Vagina (tissue), 2 donors: Measurements from ENCODE around the gene CRYZ. TPM values are rescaled to one million over a fixed set of nuclear protein-coding genes. Genes with fewer than 3 reads are reported as not detected.
"Not testable (repeated sequence)": the region's sequence is repeated elsewhere in the genome, so short reads cannot be mapped to it uniquely, and the experiment has no call there.

ENCODE experiments used
- DNase-seq, 2 donors: peaks; one replicate each; pipeline ENCODE4 v3.0.0-alpha.2; 2017; ENCODE audit errors: extremely low spot score in 2 of 2
- H3K27ac ChIP-seq: fragments of 200-600 bp; sonication (generic); one replicate; pipeline ENCODE4 v1.5.1; 2019
- H3K27me3 ChIP-seq: fragments of 200-600 bp; sonication (generic); one replicate; pipeline ENCODE4 v1.5.1; 2019
- H3K36me3 ChIP-seq, 2 donors: fragments of 200-600 bp; sonication (generic); one replicate each; pipeline ENCODE4 v1.5.1; 2017 to 2019
- H3K4me1 ChIP-seq: fragments of 200-600 bp; sonication (generic); one replicate; pipeline ENCODE4 v1.5.1; 2019
- H3K4me3 ChIP-seq, 2 donors: fragments of 200-600 bp; sonication (generic); 1 replicate in 1 of 2; 2 replicates in 1 of 2; pipeline ENCODE4 v1.5.1; 2016 to 2019
- H3K9me3 ChIP-seq: fragments of 200-600 bp; sonication (generic); one replicate; pipeline ENCODE4 v1.5.1; 2019
- CTCF ChIP-seq, 3 experiments: fragments of 450-650 bp in 2 of 3; fragments of 200-600 bp in 1 of 3; sonication (generic) in 1 of 3; IDR thresholded peaks; one replicate each; pipeline ENCODE4 v1.5.1; 2017 to 2019; ENCODE audit warnings: antibody characterized with exemption in 3 of 3, mild to moderate bottlenecking in 2 of 3, moderate library complexity in 2 of 3
- POLR2A ChIP-seq, 2 donors: fragments of 450-650 bp; IDR thresholded peaks; one replicate each; pipeline ENCODE4 v1.6.1; 2017; ENCODE audit warnings: antibody characterized with exemption in 2 of 2, mild to moderate bottlenecking in 2 of 2, moderate library complexity in 2 of 2
- POLR2AphosphoS5 ChIP-seq, 2 donors: sonication (generic); formaldehyde crosslinking; IDR thresholded peaks; one replicate each; pipeline ENCODE4 v1.9.0; 2017; ENCODE audit warnings: antibody characterized with exemption in 2 of 2, mild to moderate bottlenecking in 2 of 2, low read depth in 1 of 2; ENCODE audit not compliant: insufficient read depth in 1 of 2
- intact Hi-C: fragments of 100-400 bp; cut with DNase I; formaldehyde crosslinking; loops from one replicate; pipeline ENCODE4 v1.15.1; 2023
- total RNA-seq: library from RNA; depleted of rRNA; stranded (reverse); fragments of >200 nt; gene quantifications from one replicate; pipeline ENCODE4 v1.2.3, GENCODE V29; 2016

Gene CRYZ
- total RNA-seq, 1 donor from 2014 or later: 32.7 TPM

GRCh38 chr1:74737333-74737732 lies 4.5 kb upstream of the CRYZ start:
- no peak for TF ChIP-seq POLR2A (IDR thresholded peaks at IDR 0.05)
- TF ChIP-seq POLR2AphosphoS5 (IDR thresholded peaks at IDR 0.05; ENCODE audit: insufficient read depth in 1 of 2, low read depth in 1 of 2): no peak

GRCh38 chr1:74733604-74734484 lies 994 bp upstream of the CRYZ start:
- Histone ChIP-seq H3K27ac (peak overlapping the region; percentile 87), H3K4me1 (peaks cover 46% of the 10 kb centered on the region), H3K36me3 (peaks cover 0 to 21% of the 10 kb centered on the region in 2 donors), H3K9me3 (no peaks in the 10 kb centered on the region), H3K4me3 (peak overlapping the region; percentile 68 to 70), H3K27me3 (no peaks in the 10 kb centered on the region)
- TF ChIP-seq CTCF (IDR thresholded peaks at IDR 0.05) (peak in 2 of 3 experiments; percentile 16 to 40), POLR2A (IDR thresholded peaks at IDR 0.05) (no peak)
- no peak for DNase-seq
- intact Hi-C loops: no loop called here

More at GRCh38 chr1:74737333-74737732, 4.5 kb upstream of the CRYZ start:
- H3K4me1 ChIP-seq: peaks cover 13% of the 10 kb centered on the region
- DNase-seq: no peak
- peaks cover 0 to 37% of the 10 kb centered on the region in 2 donors for H3K36me3 ChIP-seq
- H3K9me3 ChIP-seq: no peaks in the 10 kb centered on the region
- H3K27ac ChIP-seq: no peak overlapping the region
- no peaks in the 10 kb centered on the region for H3K27me3 ChIP-seq
- intact Hi-C loops: no loop called here
- H3K4me3 ChIP-seq: no peak overlapping the region

- peaks cover 59% of the 10 kb centered on the region for H3K4me1 ChIP-seq
- DNase-seq, intact Hi-C loops, H3K27me3 ChIP-seq, H3K36me3 ChIP-seq, H3K9me3 ChIP-seq: not testable (repeated sequence)
- peak overlapping the region; percentile 68 to 70 for H3K4me3 ChIP-seq
- peak overlapping the region; percentile 87 for H3K27ac ChIP-seq
Observed at GRCh38 chr1:74732071-74732946, 541 bp downstream of the CRYZ start.

- TF ChIP-seq POLR2AphosphoS5 (IDR thresholded peaks at IDR 0.05; ENCODE audit: insufficient read depth in 1 of 2, low read depth in 1 of 2): no peak
- no peak for TF ChIP-seq POLR2A (IDR thresholded peaks at IDR 0.05)
- no peak for TF ChIP-seq CTCF (IDR thresholded peaks at IDR 0.05)
- Histone ChIP-seq H3K36me3 (no peaks in the 10 kb centered on the region), H3K4me1 (peaks cover 59% of the 10 kb centered on the region), H3K27ac (peak overlapping the region; percentile 87), H3K27me3 (no peaks in the 10 kb centered on the region), H3K4me3 (peak overlapping the region; percentile 68 to 70), H3K9me3 (no peaks in the 10 kb centered on the region)
- no peak for DNase-seq
- intact Hi-C loops: no loop called here
Observed at GRCh38 chr1:74731399-74732052, 1.3 kb downstream of the CRYZ start.

GRCh38 chr1:74729741-74730478 lies 2.9 kb downstream of the CRYZ start:
- H3K27ac ChIP-seq: no peak overlapping the region
- intact Hi-C loops: no loop called here
- no peak overlapping the region for H3K4me3 ChIP-seq
- H3K9me3 ChIP-seq: no peaks in the 10 kb centered on the region
- H3K36me3 ChIP-seq: no peaks in the 10 kb centered on the region
- H3K27me3 ChIP-seq: no peaks in the 10 kb centered on the region
- TF ChIP-seq POLR2AphosphoS5 (IDR thresholded peaks at IDR 0.05; ENCODE audit: insufficient read depth in 1 of 2, low read depth in 1 of 2): peak in 1 of 2 donors; percentile 14
- TF ChIP-seq POLR2A (IDR thresholded peaks at IDR 0.05): no peak
- TF ChIP-seq CTCF (IDR thresholded peaks at IDR 0.05): no peak
- peaks cover 59% of the 10 kb centered on the region for H3K4me1 ChIP-seq
- DNase-seq: no peak
